Endothelial cell of umbilical vein (primary cell): ENCODE results near the gene FBXO34.

Source experiments
- CTCF ChIP-seq, 2 donors: IDR thresholded peaks; 1 replicate in 1 of 2; 2 replicates in 1 of 2; pipeline ENCODE4 v1.5.1; 2011; ENCODE audit warnings: low read length in 2 of 2, mild to moderate bottlenecking in 2 of 2, moderate library complexity in 2 of 2, control low read depth in 1 of 2, inconsistent platforms in 1 of 2, low read depth in 1 of 2; ENCODE audit not compliant: insufficient read depth in 1 of 2; ENCODE audit errors: extremely low read depth in 1 of 2
- EZH2 ChIP-seq: IDR thresholded peaks from 2 replicates; pipeline ENCODE4 v1.6.1; 2012; ENCODE audit warnings: borderline replicate concordance, low read depth, mild to moderate bottlenecking, moderate library complexity, low read length, inconsistent platforms; ENCODE audit not compliant: severe bottlenecking
- FOS ChIP-seq: IDR thresholded peaks from 2 replicates; pipeline ENCODE4 v1.6.1; 2011; ENCODE audit warnings: mild to moderate bottlenecking, low read length, moderate library complexity, borderline replicate concordance; ENCODE audit not compliant: insufficient read depth
- GATA2 ChIP-seq: IDR thresholded peaks from 2 replicates; pipeline ENCODE4 v1.7.0; 2011; ENCODE audit warnings: low read depth, mild to moderate bottlenecking, moderate library complexity, mixed read lengths, low read length; ENCODE audit not compliant: insufficient read length, insufficient read depth
- JUN ChIP-seq: IDR thresholded peaks from 2 replicates; pipeline ENCODE4 v1.6.1; 2011; ENCODE audit warnings: borderline replicate concordance, low read depth; ENCODE audit not compliant: insufficient read length, insufficient read depth
- MYC ChIP-seq: IDR thresholded peaks from one replicate; pipeline ENCODE4 v1.6.1; 2011; ENCODE audit warnings: mild to moderate bottlenecking, low read depth, low read length
- POLR2A ChIP-seq: IDR thresholded peaks from 2 replicates; pipeline ENCODE4 v1.6.1; 2012; ENCODE audit warnings: low read depth, mild to moderate bottlenecking, control low read depth, low read length
- POLR2AphosphoS5 ChIP-seq: IDR thresholded peaks from 2 replicates; pipeline ENCODE4 v1.6.1; 2012; ENCODE audit warnings: low read depth, mild to moderate bottlenecking, control low read depth, low read length, moderate library complexity; ENCODE audit not compliant: insufficient read depth
- TF ChIP-seq, protein P1 (sequence below): IDR thresholded peaks from 2 replicates; pipeline ENCODE4 v1.6.1; 2011; ENCODE audit not compliant: insufficient read depth, insufficient read length

DNA sequence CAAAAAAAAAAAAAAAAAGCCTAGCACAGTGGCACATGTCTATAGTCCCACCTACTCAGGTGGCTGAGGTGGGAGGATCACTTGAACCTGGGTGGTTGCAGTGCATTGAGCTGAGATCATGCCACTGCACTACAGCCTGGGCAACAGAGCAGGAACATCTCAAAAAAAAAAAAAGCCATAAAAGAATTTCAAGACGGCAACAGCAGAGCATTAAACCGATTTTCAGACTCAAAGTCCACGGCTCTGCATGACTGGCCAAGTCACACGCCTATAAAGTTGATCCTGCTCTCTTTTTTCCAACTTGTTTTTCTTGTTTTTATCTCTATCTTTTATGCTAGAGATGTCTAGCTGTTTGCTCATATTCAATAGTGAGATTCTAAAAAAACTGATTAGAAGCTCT, 45.3 kb downstream of the FBXO34 start:
- no peak for TF ChIP-seq POLR2A
- TF ChIP-seq CTCF (IDR thresholded peaks at IDR 0.05; ENCODE audit: extremely low read depth in 1 of 2, insufficient read depth in 1 of 2, low read depth in 1 of 2, low read length in 2 of 2): no peak
- no peak for TF ChIP-seq MYC
- no peak for TF ChIP-seq POLR2AphosphoS5
- TF ChIP-seq EZH2: no peak
- TF ChIP-seq FOS: no peak
- TF ChIP-seq JUN: no peak
- TF ChIP-seq, protein P1, sequence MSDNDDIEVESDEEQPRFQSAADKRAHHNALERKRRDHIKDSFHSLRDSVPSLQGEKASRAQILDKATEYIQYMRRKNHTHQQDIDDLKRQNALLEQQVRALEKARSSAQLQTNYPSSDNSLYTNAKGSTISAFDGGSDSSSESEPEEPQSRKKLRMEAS: no peak
- TF ChIP-seq GATA2: no peak
